Measurements from ENCODE around the gene RAB3GAP2.
A peak's percentile ranks its signal among the peaks of the same experiment; 100 is the strongest.
"Not testable (repeated sequence)": the region's sequence is repeated elsewhere in the genome, so short reads cannot be mapped to it uniquely, and the experiment has no call there.

The RAB3GAP2 gene

GRCh38 chr1:220272047-220272840 is at the start of gene RAB3GAP2:
Gene RAB3GAP2, minus strand, starts transcription at chr1:220272453. Its CDS starts 116 bp downstream, at chr1:220272337.
- DNase-seq (ENCODE audit: low read depth in 3 of 3), result peak; percentile 92 to 96 (median 95)

- no peak for DNase-seq (ENCODE audit: low read depth in 3 of 3)
Observed at GRCh38 chr1:220321758-220322157, 49.5 kb upstream of the RAB3GAP2 start.

GRCh38 chr1:220320709-220321108 is 48.5 kb upstream of the RAB3GAP2 start:
- no peak for DNase-seq (ENCODE audit: low read depth in 3 of 3)

- DNase-seq (ENCODE audit: low read depth in 3 of 3), result no peak
Observed at GRCh38 chr1:220318673-220319072, 46.4 kb upstream of the RAB3GAP2 start.

- no peak for DNase-seq (ENCODE audit: low read depth in 3 of 3)
Observed at GRCh38 chr1:220317161-220317560, 44.9 kb upstream of the RAB3GAP2 start.

- DNase-seq (ENCODE audit: low read depth in 3 of 3), result no peak
Observed at GRCh38 chr1:220316305-220316704, 44.1 kb upstream of the RAB3GAP2 start.

GRCh38 chr1:220315070-220315839 is 43.0 kb upstream of the RAB3GAP2 start:
- DNase-seq (ENCODE audit: low read depth in 3 of 3), result no peak

- DNase-seq (ENCODE audit: low read depth in 3 of 3), result no peak
Observed at GRCh38 chr1:220313576-220313975, 41.3 kb upstream of the RAB3GAP2 start.

GRCh38 chr1:220310147-220310546 is 37.9 kb upstream of the RAB3GAP2 start:
- not testable (repeated sequence) for DNase-seq (ENCODE audit: low read depth in 3 of 3)

GRCh38 chr1:220307607-220308006 is 35.4 kb upstream of the RAB3GAP2 start:
- no peak for DNase-seq (ENCODE audit: low read depth in 3 of 3)

GRCh38 chr1:220306339-220306738 is 34.1 kb upstream of the RAB3GAP2 start:
- no peak for DNase-seq (ENCODE audit: low read depth in 3 of 3)

GRCh38 chr1:220303871-220304270 is 31.6 kb upstream of the RAB3GAP2 start:
- no peak for DNase-seq (ENCODE audit: low read depth in 3 of 3)

- no peak for DNase-seq (ENCODE audit: low read depth in 3 of 3)
Observed at GRCh38 chr1:220301630-220302029, 29.4 kb upstream of the RAB3GAP2 start.

- DNase-seq (ENCODE audit: low read depth in 3 of 3), result no peak
Observed at GRCh38 chr1:220300442-220301121, 28.3 kb upstream of the RAB3GAP2 start.

GRCh38 chr1:220299337-220299736 is 27.1 kb upstream of the RAB3GAP2 start:
- no peak for DNase-seq (ENCODE audit: low read depth in 3 of 3)

GRCh38 chr1:220298470-220299205 is 26.4 kb upstream of the RAB3GAP2 start:
- no peak for DNase-seq (ENCODE audit: low read depth in 3 of 3)

- no peak for DNase-seq (ENCODE audit: low read depth in 3 of 3)
Observed at GRCh38 chr1:220296981-220297380, 24.7 kb upstream of the RAB3GAP2 start.

GRCh38 chr1:220294846-220295301 is 22.6 kb upstream of the RAB3GAP2 start:
- no peak for DNase-seq (ENCODE audit: low read depth in 3 of 3)

- no peak for DNase-seq (ENCODE audit: low read depth in 3 of 3)
Observed at GRCh38 chr1:220291580-220291979, 19.3 kb upstream of the RAB3GAP2 start.

- DNase-seq (ENCODE audit: low read depth in 3 of 3), result no peak
Observed at GRCh38 chr1:220290140-220290761, 18.0 kb upstream of the RAB3GAP2 start.

GRCh38 chr1:220287129-220287528 is 14.9 kb upstream of the RAB3GAP2 start:
- DNase-seq (ENCODE audit: low read depth in 3 of 3), result no peak
